Activated T-cell treated with anti-CD3 and anti-CD28 coated beads, Interleukin-2, amount 50 U/mL, for 72 hours (primary cell): Measurements from ENCODE around the gene SRPK2. TPM values are rescaled to one million over a fixed set of nuclear protein-coding genes. Genes with fewer than 3 reads are reported as not detected.
A peak's percentile ranks its signal among the peaks of the same experiment; 100 is the strongest.

Experiments
- ATAC-seq, 2 donors: fragments of 150-1000 bp; cut with Tn5 transposase; replicated peaks in 1 of 2; 2 replicates each; pipeline ENCODE4 v1.10.0; 2021; ENCODE audit warnings: moderate library complexity in 2 of 2, mild to moderate bottlenecking in 1 of 2
- DNase-seq, 2 donors: peaks; one replicate each; pipeline ENCODE4 v3.0.0; 2021 to 2022; ENCODE audit warnings: mixed read lengths in 1 of 2
- H3K27ac Mint-ChIP-seq: one replicate; pipeline ENCODE4 v1.8.0; 2022; ENCODE audit warnings: mild to moderate bottlenecking, moderate library complexity, mixed read lengths
- H3K27me3 Mint-ChIP-seq: one replicate; pipeline ENCODE4 v1.8.0; 2022; ENCODE audit warnings: low read depth, mixed read lengths
- H3K36me3 Mint-ChIP-seq, 2 donors: one replicate each; pipeline ENCODE4 v1.8.0; 2022; ENCODE audit warnings: mixed read lengths in 2 of 2, mild to moderate bottlenecking in 1 of 2; ENCODE audit not compliant: insufficient read depth in 2 of 2
- H3K4me1 Mint-ChIP-seq: one replicate; pipeline ENCODE4 v1.8.0; 2022; ENCODE audit warnings: low read depth, mixed read lengths
- H3K4me3 Mint-ChIP-seq, 2 donors: one replicate each; pipeline ENCODE4 v1.8.0; 2022; ENCODE audit warnings: mild to moderate bottlenecking in 2 of 2, mixed read lengths in 2 of 2, moderate library complexity in 2 of 2
- H3K9me3 Mint-ChIP-seq, 2 donors: one replicate each; pipeline ENCODE4 v1.8.0; 2022; ENCODE audit warnings: mixed read lengths in 2 of 2
- total RNA-seq, 2 donors: library from RNA; stranded (reverse); gene quantifications; one replicate each; pipeline ENCODE4 v1.2.3, GENCODE V29; 2022

The SRPK2 gene
- total RNA-seq, 2 donors from 2014 or later: 45.4 to 51.0 TPM

GRCh38 chr7:105399043-105399725, 10.5 kb upstream of the SRPK2 start:
- DNase-seq (no peak), ATAC-seq (no peak)
- no peaks in the 10 kb centered on the region for H3K9me3 Mint-ChIP-seq
- H3K4me1 Mint-ChIP-seq: peaks cover 7% of the 10 kb centered on the region
- H3K27ac Mint-ChIP-seq: no peak overlapping the region
- H3K36me3 Mint-ChIP-seq: no peaks in the 10 kb centered on the region
- no peak overlapping the region for H3K4me3 Mint-ChIP-seq
- H3K27me3 Mint-ChIP-seq: no peaks in the 10 kb centered on the region

GRCh38 chr7:105396566-105396965, 7.8 kb upstream of the SRPK2 start:
- DNase-seq: no peak
- Mint-ChIP-seq H3K4me3 (no peak overlapping the region), H3K27me3 (no peaks in the 10 kb centered on the region), H3K27ac (no peak overlapping the region), H3K4me1 (peaks cover 10% of the 10 kb centered on the region), H3K36me3 (no peaks in the 10 kb centered on the region), H3K9me3 (no peaks in the 10 kb centered on the region)
- ATAC-seq: no peak

DNA sequence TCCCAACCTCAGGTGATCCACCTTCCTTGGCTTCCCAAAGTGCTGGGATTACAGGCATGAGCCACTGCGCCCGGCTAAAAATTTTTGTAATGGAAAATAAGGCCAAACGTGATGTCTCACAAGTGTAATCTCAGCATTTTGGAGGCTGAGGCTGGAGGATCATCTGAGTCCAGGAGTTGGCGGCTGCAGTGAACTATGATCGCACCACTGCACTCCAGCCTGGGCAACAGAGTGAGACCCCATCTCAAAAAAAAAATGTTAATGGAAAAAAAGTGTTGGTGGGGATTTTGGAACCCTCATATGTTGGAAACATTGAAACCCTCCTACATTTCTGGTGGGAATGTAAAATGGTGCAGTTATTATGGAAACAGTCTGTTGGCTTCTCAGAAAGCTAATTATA, 2.7 kb upstream of the SRPK2 start:
- H3K27ac Mint-ChIP-seq: no peak overlapping the region
- DNase-seq (no peak), ATAC-seq (no peak)
- H3K36me3 Mint-ChIP-seq: peaks cover 5 to 6% of the 10 kb centered on the region in 2 donors
- H3K4me1 Mint-ChIP-seq: peaks cover 26% of the 10 kb centered on the region
- no peaks in the 10 kb centered on the region for H3K9me3 Mint-ChIP-seq
- no peaks in the 10 kb centered on the region for H3K27me3 Mint-ChIP-seq
- no peak overlapping the region for H3K4me3 Mint-ChIP-seq

- no peak overlapping the region for H3K27ac Mint-ChIP-seq
- peaks cover 32% of the 10 kb centered on the region for H3K4me1 Mint-ChIP-seq
- H3K4me3 Mint-ChIP-seq: peak overlapping the region in 1 of 2 donors; percentile 93
- H3K9me3 Mint-ChIP-seq: no peaks in the 10 kb centered on the region
- no peak for DNase-seq
- ATAC-seq: no peak
- H3K36me3 Mint-ChIP-seq: peaks cover 5 to 12% of the 10 kb centered on the region in 2 donors
- no peaks in the 10 kb centered on the region for H3K27me3 Mint-ChIP-seq
Measured at GRCh38 chr7:105389889-105390288, 1.2 kb upstream of the SRPK2 start.

- Mint-ChIP-seq H3K9me3 (no peaks in the 10 kb centered on the region), H3K36me3 (peaks cover 5 to 12% of the 10 kb centered on the region in 2 donors), H3K4me1 (peaks cover 32% of the 10 kb centered on the region), H3K27me3 (no peaks in the 10 kb centered on the region), H3K4me3 (peak overlapping the region; percentile 93 to 98), H3K27ac (peak overlapping the region; percentile 93)
- DNase-seq: peak; percentile 36 to 48
- ATAC-seq: peak; percentile 63 to 67
Measured at GRCh38 chr7:105389088-105389650, 448 bp upstream of the SRPK2 start.

GRCh38 chr7:105387508-105388355, 989 bp downstream of the SRPK2 start:
- ATAC-seq (peak; percentile 53 to 58), DNase-seq (peak; percentile 58 to 70)
- peak overlapping the region; percentile 92 to 99 for H3K4me3 Mint-ChIP-seq
- no peaks in the 10 kb centered on the region for H3K9me3 Mint-ChIP-seq
- no peaks in the 10 kb centered on the region for H3K27me3 Mint-ChIP-seq
- peaks cover 40% of the 10 kb centered on the region for H3K4me1 Mint-ChIP-seq
- H3K36me3 Mint-ChIP-seq: peaks cover 5 to 13% of the 10 kb centered on the region in 2 donors
- peak overlapping the region; percentile 96 for H3K27ac Mint-ChIP-seq

GRCh38 chr7:105377903-105378302, 10.8 kb downstream of the SRPK2 start:
- H3K9me3 Mint-ChIP-seq: no peaks in the 10 kb centered on the region
- H3K36me3 Mint-ChIP-seq: peaks cover 0 to 2% of the 10 kb centered on the region in 2 donors
- H3K4me1 Mint-ChIP-seq: peaks cover 20% of the 10 kb centered on the region
- H3K27me3 Mint-ChIP-seq: no peaks in the 10 kb centered on the region
- ATAC-seq: no peak
- no peak for DNase-seq
- no peak overlapping the region for H3K4me3 Mint-ChIP-seq
- no peak overlapping the region for H3K27ac Mint-ChIP-seq

DNA sequence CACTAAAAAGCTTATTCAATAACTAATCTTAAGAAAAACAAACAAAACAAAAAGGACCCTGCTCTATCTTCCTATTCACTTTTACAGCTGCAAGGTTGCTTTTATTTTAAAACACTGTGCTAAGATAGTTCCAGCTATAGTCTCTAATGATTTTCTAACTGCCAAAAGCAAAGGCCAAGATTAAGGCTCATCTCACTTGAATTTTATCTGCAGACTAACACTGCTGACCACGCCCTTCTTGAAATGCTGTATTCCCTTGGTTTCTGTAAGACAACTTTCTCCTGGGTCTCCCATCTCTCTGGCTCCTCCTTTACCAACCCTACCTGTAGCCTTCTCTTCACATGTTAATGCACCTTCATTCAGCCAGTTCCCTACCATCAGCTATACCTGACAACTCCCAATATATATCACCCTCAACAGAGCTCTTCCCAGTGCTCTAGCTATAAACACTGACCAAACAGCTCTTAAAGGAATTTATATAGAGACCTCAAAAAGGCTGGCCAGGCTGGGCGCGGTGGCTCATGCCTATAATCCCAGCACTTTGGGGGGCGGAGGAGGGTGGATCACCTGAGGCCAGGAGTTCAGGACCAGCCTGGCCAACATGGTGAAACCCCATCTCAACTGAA, 11.7 kb downstream of the SRPK2 start:
- H3K4me1 Mint-ChIP-seq: peaks cover 19% of the 10 kb centered on the region
- no peaks in the 10 kb centered on the region for H3K9me3 Mint-ChIP-seq
- no peaks in the 10 kb centered on the region for H3K27me3 Mint-ChIP-seq
- ATAC-seq (no peak), DNase-seq (no peak)
- no peaks in the 10 kb centered on the region for H3K36me3 Mint-ChIP-seq
- H3K4me3 Mint-ChIP-seq: no peak overlapping the region
- H3K27ac Mint-ChIP-seq: no peak overlapping the region

- peaks cover 0 to 2% of the 10 kb centered on the region in 2 donors for H3K36me3 Mint-ChIP-seq
- no peaks in the 10 kb centered on the region for H3K9me3 Mint-ChIP-seq
- H3K4me3 Mint-ChIP-seq: no peak overlapping the region
- H3K27me3 Mint-ChIP-seq: no peaks in the 10 kb centered on the region
- no peak for DNase-seq
- ATAC-seq: no peak
- H3K4me1 Mint-ChIP-seq: peaks cover 30% of the 10 kb centered on the region
- no peak overlapping the region for H3K27ac Mint-ChIP-seq
Measured at GRCh38 chr7:105369944-105370343, 18.8 kb downstream of the SRPK2 start.

DNA sequence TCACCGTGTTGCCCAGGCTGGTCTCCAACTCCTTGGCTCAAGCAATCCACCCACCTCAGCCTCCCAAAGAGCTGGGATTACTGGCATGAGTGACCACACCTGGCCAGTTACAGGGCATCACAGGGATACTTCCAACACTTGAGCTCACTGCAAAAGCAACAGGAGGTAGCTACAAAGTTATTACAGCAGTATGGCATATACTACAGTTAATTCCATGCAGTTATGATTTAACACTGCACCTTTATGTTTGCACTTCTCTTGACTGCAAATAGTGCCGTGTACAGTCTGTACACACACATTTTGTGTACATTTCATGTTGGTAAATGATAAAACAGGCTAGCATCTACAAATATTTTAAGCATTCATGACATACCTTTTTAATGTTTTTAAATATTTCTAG, 21.3 kb downstream of the SRPK2 start:
- Mint-ChIP-seq H3K4me3 (no peak overlapping the region), H3K27me3 (no peaks in the 10 kb centered on the region), H3K36me3 (peaks cover 4 to 6% of the 10 kb centered on the region in 2 donors), H3K4me1 (peaks cover 22% of the 10 kb centered on the region), H3K9me3 (no peaks in the 10 kb centered on the region), H3K27ac (no peak overlapping the region)
- ATAC-seq: no peak
- no peak for DNase-seq

DNA sequence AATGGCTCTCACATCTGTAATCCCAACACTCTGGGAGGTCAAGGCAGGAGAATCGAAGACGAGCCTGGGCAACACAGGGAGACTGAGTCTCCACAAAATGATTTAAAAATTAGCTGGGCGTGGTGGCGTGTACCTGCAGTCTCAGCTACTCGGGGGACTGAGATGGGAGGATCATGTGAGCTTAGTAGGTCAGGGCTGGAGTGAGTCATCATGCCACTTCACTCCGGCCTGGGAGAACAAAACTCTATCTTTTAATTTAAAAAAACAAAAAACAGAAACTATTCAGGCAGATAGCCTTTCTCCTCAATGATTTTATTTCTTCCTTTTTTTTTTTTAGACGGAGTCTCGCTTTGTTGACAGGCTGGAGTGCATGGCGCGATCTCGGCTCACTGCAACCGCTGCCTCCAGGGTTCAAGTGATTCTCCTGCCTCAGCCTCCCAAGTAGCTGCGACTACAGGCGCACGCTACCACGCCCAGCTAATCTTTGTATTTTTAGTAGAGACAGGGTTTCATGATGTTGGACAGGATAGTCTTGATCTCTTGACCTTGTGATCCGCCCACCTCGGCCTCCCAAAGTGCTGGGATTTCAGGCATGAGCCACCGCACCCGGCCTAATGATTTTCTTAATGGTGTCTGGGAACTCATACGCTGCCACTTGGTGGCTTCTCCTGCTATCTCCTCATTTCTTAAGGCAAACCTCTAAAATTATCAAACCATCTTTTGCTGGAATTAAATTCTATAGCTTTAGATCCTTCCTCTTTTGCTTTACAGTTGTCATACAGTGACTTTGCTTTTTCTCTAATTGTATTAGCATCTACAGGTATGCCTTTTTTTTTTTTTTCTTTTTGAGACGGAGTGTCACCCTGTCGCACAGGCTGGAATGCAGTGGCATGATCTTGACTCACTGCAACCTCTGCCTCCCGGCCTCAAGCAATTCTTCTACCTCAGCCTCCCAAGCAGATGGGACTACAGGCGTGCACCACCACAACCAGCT, 22.9 kb downstream of the SRPK2 start:
- Mint-ChIP-seq H3K27ac (no peak overlapping the region), H3K4me3 (no peak overlapping the region), H3K9me3 (peaks cover 2 to 3% of the 10 kb centered on the region in 2 donors), H3K36me3 (peaks cover 8 to 11% of the 10 kb centered on the region in 2 donors), H3K4me1 (peaks cover 20% of the 10 kb centered on the region), H3K27me3 (no peaks in the 10 kb centered on the region)
- no peak for ATAC-seq
- DNase-seq: no peak

- peaks cover 2 to 3% of the 10 kb centered on the region in 2 donors for H3K9me3 Mint-ChIP-seq
- no peak for DNase-seq
- ATAC-seq: no peak
- H3K4me3 Mint-ChIP-seq: no peak overlapping the region
- H3K27ac Mint-ChIP-seq: no peak overlapping the region
- peaks cover 9 to 11% of the 10 kb centered on the region in 2 donors for H3K36me3 Mint-ChIP-seq
- no peaks in the 10 kb centered on the region for H3K27me3 Mint-ChIP-seq
- H3K4me1 Mint-ChIP-seq: peaks cover 13% of the 10 kb centered on the region
Measured at GRCh38 chr7:105364684-105365083, 24.0 kb downstream of the SRPK2 start.
